ENCODE results near the gene CALN1. TPM values are rescaled to one million over a fixed set of nuclear protein-coding genes. Genes with fewer than 3 reads are reported as not detected.

The CALN1 gene
- total RNA-seq, 1 donor from 2014 or later = not detected

- H3K4me3 ChIP-seq (ENCODE audit: low read depth, low read length) = no peak overlapping the region
- no peak for TF ChIP-seq CTCF (conservative IDR thresholded peaks at IDR 0.05; ENCODE audit: low read depth, low read length)
- DNase-seq (ENCODE audit: low read depth) = no peak
These were observed 526.7 kb downstream of the CALN1 start for GRCh38 chr7:71885487-71885886.

GRCh38 chr7:71883415-71883814 lies 528.7 kb downstream of the CALN1 start:
- H3K4me3 ChIP-seq (ENCODE audit: low read depth, low read length) = no peak overlapping the region
- no peak for TF ChIP-seq CTCF (conservative IDR thresholded peaks at IDR 0.05; ENCODE audit: low read depth, low read length)
- DNase-seq (ENCODE audit: low read depth) = no peak

GRCh38 chr7:71871446-71871845 lies 540.7 kb downstream of the CALN1 start:
- DNase-seq (ENCODE audit: low read depth) = no peak
- peak; percentile 12 for TF ChIP-seq CTCF (conservative IDR thresholded peaks at IDR 0.05; ENCODE audit: low read depth, low read length)
- H3K4me3 ChIP-seq (ENCODE audit: low read depth, low read length) = no peak overlapping the region

GRCh38 chr7:71870812-71871211 lies 541.3 kb downstream of the CALN1 start:
- no peak for TF ChIP-seq CTCF (conservative IDR thresholded peaks at IDR 0.05; ENCODE audit: low read depth, low read length)
- no peak for DNase-seq (ENCODE audit: low read depth)
- no peak overlapping the region for H3K4me3 ChIP-seq (ENCODE audit: low read depth, low read length)

GRCh38 chr7:71868797-71869196 lies 543.3 kb downstream of the CALN1 start:
- H3K4me3 ChIP-seq (ENCODE audit: low read depth, low read length) = no peak overlapping the region
- no peak for TF ChIP-seq CTCF (conservative IDR thresholded peaks at IDR 0.05; ENCODE audit: low read depth, low read length)
- no peak for DNase-seq (ENCODE audit: low read depth)

- DNase-seq (ENCODE audit: low read depth) = no peak
- no peak overlapping the region for H3K4me3 ChIP-seq (ENCODE audit: low read depth, low read length)
- no peak for TF ChIP-seq CTCF (conservative IDR thresholded peaks at IDR 0.05; ENCODE audit: low read depth, low read length)
These were observed 544.5 kb downstream of the CALN1 start for GRCh38 chr7:71867626-71868025.

GRCh38 chr7:71865172-71865571 lies 547.0 kb downstream of the CALN1 start:
- TF ChIP-seq CTCF (conservative IDR thresholded peaks at IDR 0.05; ENCODE audit: low read depth, low read length) = no peak
- DNase-seq (ENCODE audit: low read depth) = no peak
- no peak overlapping the region for H3K4me3 ChIP-seq (ENCODE audit: low read depth, low read length)

Data from epithelial cell of proximal tubule (primary cell).